ENCODE results near the gene DNMT1.
"Not testable (repeated sequence)": the region's sequence is repeated elsewhere in the genome, so short reads cannot be mapped to it uniquely, and the experiment has no call there.

DNMT1 gene

GRCh38 chr19:10205636-10206035 lies 10.9 kb upstream of the DNMT1 start:
- Histone ChIP-seq H3K27me3 (ENCODE audit: control insufficient read depth, insufficient read depth, low read length, poor library complexity, severe bottlenecking) (no peaks in the 10 kb centered on the region), H3K36me3 (ENCODE audit: control insufficient read depth, insufficient read depth, low read length) (no peaks in the 10 kb centered on the region), H3K4me1 (ENCODE audit: control insufficient read depth, insufficient read depth, low read length) (no peaks in the 10 kb centered on the region), H3K4me3 (ENCODE audit: insufficient read depth, low read depth, low read length) (no peak overlapping the region), H3K27ac (ENCODE audit: insufficient read depth, low read depth, low read length, poor library complexity, severe bottlenecking) (no peak overlapping the region), H3K9me3 (ENCODE audit: control insufficient read depth, low read length) (no peaks in the 10 kb centered on the region)
- 82 to 92% methylated on average over 4 of the region's 4 CpGs for WGBS, 2 experiments

DNA sequence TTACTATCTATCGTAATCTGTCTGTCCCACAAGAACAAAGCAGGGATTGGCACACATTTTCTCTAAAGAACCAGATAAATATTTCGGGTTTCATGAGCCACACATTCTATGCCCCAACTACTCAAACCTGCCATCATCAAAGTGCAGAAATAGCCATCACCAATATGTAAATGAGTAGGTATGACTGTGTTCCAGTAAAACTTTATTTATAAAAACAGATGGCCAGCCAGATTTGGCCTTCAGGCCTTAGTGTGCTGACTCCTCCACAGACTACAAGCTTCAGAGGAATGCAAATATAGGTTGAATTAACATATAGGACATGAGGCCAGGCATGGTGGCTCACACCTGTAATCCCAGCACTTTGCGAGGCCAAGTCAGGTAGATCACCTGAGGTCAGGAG lies 8.9 kb upstream of the DNMT1 start:
- no peaks in the 10 kb centered on the region for H3K4me1 ChIP-seq (ENCODE audit: control insufficient read depth, insufficient read depth, low read length)
- H3K27me3 ChIP-seq (ENCODE audit: control insufficient read depth, insufficient read depth, low read length, poor library complexity, severe bottlenecking) = no peaks in the 10 kb centered on the region
- no peaks in the 10 kb centered on the region for H3K36me3 ChIP-seq (ENCODE audit: control insufficient read depth, insufficient read depth, low read length)
- no peak overlapping the region for H3K4me3 ChIP-seq (ENCODE audit: insufficient read depth, low read depth, low read length)
- 92 to 97% methylated on average over 3 of the region's 3 CpGs for WGBS, 2 experiments
- no peak overlapping the region for H3K27ac ChIP-seq (ENCODE audit: insufficient read depth, low read depth, low read length, poor library complexity, severe bottlenecking)
- H3K9me3 ChIP-seq (ENCODE audit: control insufficient read depth, low read length) = no peaks in the 10 kb centered on the region

- WGBS, 2 experiments = 86 to 93% methylated on average over 3 of the region's 3 CpGs
- no peaks in the 10 kb centered on the region for H3K4me1 ChIP-seq (ENCODE audit: control insufficient read depth, insufficient read depth, low read length)
- H3K36me3 ChIP-seq (ENCODE audit: control insufficient read depth, insufficient read depth, low read length) = no peaks in the 10 kb centered on the region
- H3K4me3 ChIP-seq (ENCODE audit: insufficient read depth, low read depth, low read length) = no peak overlapping the region
- H3K9me3 ChIP-seq (ENCODE audit: control insufficient read depth, low read length) = no peaks in the 10 kb centered on the region
- H3K27me3 ChIP-seq (ENCODE audit: control insufficient read depth, insufficient read depth, low read length, poor library complexity, severe bottlenecking) = no peaks in the 10 kb centered on the region
- H3K27ac ChIP-seq (ENCODE audit: insufficient read depth, low read depth, low read length, poor library complexity, severe bottlenecking) = no peak overlapping the region
Measured at GRCh38 chr19:10201176-10201575, 6.4 kb upstream of the DNMT1 start.

DNA sequence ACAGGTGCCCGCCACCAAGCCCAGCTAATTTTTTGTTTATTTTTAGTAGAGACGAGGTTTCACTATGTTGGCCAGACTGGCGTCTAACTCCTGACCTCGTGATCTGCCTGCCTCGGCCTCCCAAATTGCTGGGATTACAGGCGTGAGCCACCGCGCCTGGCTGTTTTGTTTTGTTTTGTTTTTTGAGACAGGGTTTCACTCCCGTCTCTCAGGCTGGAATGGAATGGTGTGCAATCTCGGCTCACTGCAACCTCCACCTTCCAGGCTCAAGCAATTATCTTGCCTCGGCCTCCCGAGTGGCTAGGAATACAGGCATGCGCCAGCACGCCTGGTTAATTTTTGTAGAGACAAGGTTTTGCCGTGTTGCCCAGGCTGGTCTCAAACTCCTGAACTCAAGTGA lies 5.3 kb upstream of the DNMT1 start:
- WGBS, 2 experiments = 88 to 93% methylated on average over 15 of the region's 15 CpGs
- H3K36me3 ChIP-seq (ENCODE audit: control insufficient read depth, insufficient read depth, low read length); H3K27me3 ChIP-seq (ENCODE audit: control insufficient read depth, insufficient read depth, low read length, poor library complexity, severe bottlenecking); H3K4me1 ChIP-seq (ENCODE audit: control insufficient read depth, insufficient read depth, low read length); H3K4me3 ChIP-seq (ENCODE audit: insufficient read depth, low read depth, low read length); H3K27ac ChIP-seq (ENCODE audit: insufficient read depth, low read depth, low read length, poor library complexity, severe bottlenecking); H3K9me3 ChIP-seq (ENCODE audit: control insufficient read depth, low read length): not testable (repeated sequence)

GRCh38 chr19:10198889-10199644 lies 4.3 kb upstream of the DNMT1 start:
- H3K27me3 ChIP-seq (ENCODE audit: control insufficient read depth, insufficient read depth, low read length, poor library complexity, severe bottlenecking); H3K27ac ChIP-seq (ENCODE audit: insufficient read depth, low read depth, low read length, poor library complexity, severe bottlenecking); H3K4me1 ChIP-seq (ENCODE audit: control insufficient read depth, insufficient read depth, low read length); H3K9me3 ChIP-seq (ENCODE audit: control insufficient read depth, low read length); H3K4me3 ChIP-seq (ENCODE audit: insufficient read depth, low read depth, low read length); H3K36me3 ChIP-seq (ENCODE audit: control insufficient read depth, insufficient read depth, low read length): not testable (repeated sequence)
- 91% methylated on average over 10 of the region's 11 CpGs for WGBS, 2 experiments

GRCh38 chr19:10195199-10195519 lies 406 bp upstream of the DNMT1 start:
- Histone ChIP-seq H3K36me3 (ENCODE audit: control insufficient read depth, insufficient read depth, low read length) (no peaks in the 10 kb centered on the region), H3K27ac (ENCODE audit: insufficient read depth, low read depth, low read length, poor library complexity, severe bottlenecking) (no peak overlapping the region)
- WGBS, 2 experiments = 42 to 50% methylated on average over 6 of the region's 6 CpGs

DNA sequence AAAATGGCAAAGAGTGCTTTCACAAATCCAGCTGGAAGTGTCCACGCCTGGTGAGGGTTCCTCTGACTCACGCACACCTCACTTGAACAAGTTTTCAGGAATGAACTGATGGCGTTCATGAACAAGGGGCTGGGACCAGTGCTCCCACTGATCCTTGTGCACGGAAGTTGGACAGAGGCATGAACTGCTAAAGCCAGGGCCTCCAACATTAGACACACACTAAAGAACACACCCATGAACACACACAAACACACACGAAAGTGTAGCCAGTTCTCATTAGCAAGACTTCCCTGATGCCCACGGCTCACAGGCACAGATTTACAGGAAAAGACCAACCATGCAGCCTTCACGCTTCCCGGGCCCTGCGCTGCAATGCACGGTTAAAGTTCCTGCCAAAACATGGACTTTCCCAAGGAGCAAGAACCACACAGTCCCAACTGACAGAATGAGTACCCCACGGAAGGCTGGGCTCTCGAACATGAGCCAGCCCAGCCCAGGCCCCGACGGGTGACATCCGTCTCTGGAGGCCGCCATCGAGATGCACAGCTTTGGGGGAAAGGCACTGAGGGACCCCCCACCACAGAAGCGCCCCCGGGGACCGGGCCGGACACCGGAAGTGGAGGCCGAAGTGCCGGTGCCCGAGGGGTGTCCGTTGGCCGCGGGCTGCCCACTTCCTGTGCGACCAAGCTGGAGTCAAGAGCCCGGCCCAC lies 808 bp downstream of the DNMT1 start:
- no peaks in the 10 kb centered on the region for H3K27me3 ChIP-seq (ENCODE audit: control insufficient read depth, insufficient read depth, low read length, poor library complexity, severe bottlenecking)
- WGBS, 2 experiments = 6 to 7% methylated on average over 30 of the region's 30 CpGs
- H3K9me3 ChIP-seq (ENCODE audit: control insufficient read depth, low read length) = no peaks in the 10 kb centered on the region
- H3K4me3 ChIP-seq (ENCODE audit: insufficient read depth, low read depth, low read length) = peak overlapping the region; percentile 93
- peak overlapping the region; percentile 80 for H3K27ac ChIP-seq (ENCODE audit: insufficient read depth, low read depth, low read length, poor library complexity, severe bottlenecking)
- H3K36me3 ChIP-seq (ENCODE audit: control insufficient read depth, insufficient read depth, low read length) = no peaks in the 10 kb centered on the region
- H3K4me1 ChIP-seq (ENCODE audit: control insufficient read depth, insufficient read depth, low read length) = peaks cover 5% of the 10 kb centered on the region

More at GRCh38 chr19:10195199-10195519, 406 bp upstream of the DNMT1 start:
- peak overlapping the region; percentile 93 for H3K4me3 ChIP-seq (ENCODE audit: insufficient read depth, low read depth, low read length)
- peaks cover 5% of the 10 kb centered on the region for H3K4me1 ChIP-seq (ENCODE audit: control insufficient read depth, insufficient read depth, low read length)
- H3K9me3 ChIP-seq (ENCODE audit: control insufficient read depth, low read length) = no peaks in the 10 kb centered on the region
- H3K27me3 ChIP-seq (ENCODE audit: control insufficient read depth, insufficient read depth, low read length, poor library complexity, severe bottlenecking) = no peaks in the 10 kb centered on the region

GRCh38 chr19:10192922-10193321 lies 1.8 kb downstream of the DNMT1 start:
- no peak overlapping the region for H3K27ac ChIP-seq (ENCODE audit: insufficient read depth, low read depth, low read length, poor library complexity, severe bottlenecking)
- H3K4me3 ChIP-seq (ENCODE audit: insufficient read depth, low read depth, low read length) = no peak overlapping the region
- WGBS, 2 experiments = 95 to 98% methylated on average over 6 of the region's 6 CpGs
- no peaks in the 10 kb centered on the region for H3K36me3 ChIP-seq (ENCODE audit: control insufficient read depth, insufficient read depth, low read length)
- no peaks in the 10 kb centered on the region for H3K27me3 ChIP-seq (ENCODE audit: control insufficient read depth, insufficient read depth, low read length, poor library complexity, severe bottlenecking)
- peaks cover 5% of the 10 kb centered on the region for H3K4me1 ChIP-seq (ENCODE audit: control insufficient read depth, insufficient read depth, low read length)
- H3K9me3 ChIP-seq (ENCODE audit: control insufficient read depth, low read length) = no peaks in the 10 kb centered on the region

DNA sequence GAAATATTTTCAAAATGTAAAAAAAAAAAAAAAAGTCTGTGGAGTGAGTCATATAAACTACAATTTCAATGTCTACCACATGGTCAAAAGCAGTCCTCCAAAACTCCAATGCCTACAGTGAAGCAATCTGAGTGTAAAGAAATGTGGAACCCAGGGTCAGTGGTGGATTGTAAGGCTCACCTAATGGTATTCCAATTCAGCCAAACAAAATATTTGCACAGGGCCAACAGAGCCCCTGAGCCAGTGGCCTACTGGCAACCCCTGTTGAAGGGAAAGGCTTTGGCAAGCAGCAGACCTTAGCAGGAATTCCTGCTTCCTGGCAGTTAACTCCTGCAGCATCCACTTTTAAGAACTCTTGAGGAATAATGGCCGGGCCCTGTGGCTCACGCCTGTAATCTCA lies 3.4 kb downstream of the DNMT1 start:
- H3K9me3 ChIP-seq (ENCODE audit: control insufficient read depth, low read length) = no peaks in the 10 kb centered on the region
- 90 to 92% methylated on average over 2 of the region's 2 CpGs for WGBS, 2 experiments
- H3K27me3 ChIP-seq (ENCODE audit: control insufficient read depth, insufficient read depth, low read length, poor library complexity, severe bottlenecking) = no peaks in the 10 kb centered on the region
- no peak overlapping the region for H3K27ac ChIP-seq (ENCODE audit: insufficient read depth, low read depth, low read length, poor library complexity, severe bottlenecking)
- H3K4me3 ChIP-seq (ENCODE audit: insufficient read depth, low read depth, low read length) = no peak overlapping the region
- H3K36me3 ChIP-seq (ENCODE audit: control insufficient read depth, insufficient read depth, low read length) = no peaks in the 10 kb centered on the region
- peaks cover 5% of the 10 kb centered on the region for H3K4me1 ChIP-seq (ENCODE audit: control insufficient read depth, insufficient read depth, low read length)

GRCh38 chr19:10190026-10190425 lies 4.7 kb downstream of the DNMT1 start:
- Histone ChIP-seq H3K27ac (ENCODE audit: insufficient read depth, low read depth, low read length, poor library complexity, severe bottlenecking) (no peak overlapping the region), H3K4me1 (ENCODE audit: control insufficient read depth, insufficient read depth, low read length) (peaks cover 5% of the 10 kb centered on the region), H3K9me3 (ENCODE audit: control insufficient read depth, low read length) (no peaks in the 10 kb centered on the region), H3K4me3 (ENCODE audit: insufficient read depth, low read depth, low read length) (no peak overlapping the region), H3K36me3 (ENCODE audit: control insufficient read depth, insufficient read depth, low read length) (no peaks in the 10 kb centered on the region), H3K27me3 (ENCODE audit: control insufficient read depth, insufficient read depth, low read length, poor library complexity, severe bottlenecking) (no peaks in the 10 kb centered on the region)
- 97 to 98% methylated on average over 5 of the region's 5 CpGs for WGBS, 2 experiments
